ENCODE measurements around the gene ZNF574.
A peak's percentile ranks its signal among the peaks of the same experiment; 100 is the strongest.

Gene ZNF574

GRCh38 chr19:42130254-42130573, 54.2 kb downstream of the ZNF574 start:
- no peaks in the 10 kb centered on the region for H3K27me3 ChIP-seq (ENCODE audit: low read depth, low read length)
- H3K4me2 ChIP-seq (ENCODE audit: low read length) = peak overlapping the region; percentile 100
- H3K9me3 ChIP-seq (ENCODE audit: insufficient read depth, low read length) = no peaks in the 10 kb centered on the region
- peak overlapping the region; percentile 98 for H3K27ac ChIP-seq (ENCODE audit: low read length)
- no peak for TF ChIP-seq EZH2phosphoT487 (IDR thresholded peaks at IDR 0.05; ENCODE audit: low read depth)
- no peak for TF ChIP-seq CTCF (IDR thresholded peaks at IDR 0.05; ENCODE audit: low read depth, low read length)
- peaks cover 4% of the 10 kb centered on the region; the same call in 1 of the 2 replicates for H4K20me1 ChIP-seq (ENCODE audit: insufficient read depth, low read length)
- no peak overlapping the region for H2AFZ ChIP-seq (ENCODE audit: low read depth, low read length)
- H3K4me1 ChIP-seq (ENCODE audit: low read length) = peaks cover 56% of the 10 kb centered on the region
- H3K9ac ChIP-seq (ENCODE audit: low read length) = peak overlapping the region; percentile 100
- H3K79me2 ChIP-seq (ENCODE audit: low read length) = peaks cover 77% of the 10 kb centered on the region
- peak overlapping the region; percentile 94 for H3K4me3 ChIP-seq (ENCODE audit: low read length)
- H3K36me3 ChIP-seq (replicated peaks; ENCODE audit: low read depth, low read length) = peaks cover 48% of the 10 kb centered on the region
